GM21528 (cell line): ENCODE measurements around the gene LRCOL1.

Experiments
- ATAC-seq: cut with Tn5 transposase; IDR thresholded peaks from one replicate; pipeline ENCODE4 v1.9.1; 2021; ENCODE audit warnings: mild to moderate bottlenecking, moderate library complexity; ENCODE audit not compliant: unreplicated experiment, low FRiP score

LRCOL1 gene

GRCh38 chr12:132620113-132620898 lies 9.9 kb upstream of the LRCOL1 start:
- ATAC-seq, result no peak

GRCh38 chr12:132619386-132620112 lies 9.2 kb upstream of the LRCOL1 start:
- ATAC-seq, result no peak

- ATAC-seq, result no peak
Measured at GRCh38 chr12:132619071-132619385, 8.6 kb upstream of the LRCOL1 start.

GRCh38 chr12:132618683-132619043 lies 8.3 kb upstream of the LRCOL1 start, which contains the start of gene P2RX2:
TSS of gene P2RX2 (plus strand) at chr12:132618776. CDS start at chr12:132618817, 41 bp downstream.
- ATAC-seq, result no peak

- ATAC-seq, result no peak
Measured at GRCh38 chr12:132617822-132618682, 7.7 kb upstream of the LRCOL1 start.

- no peak for ATAC-seq
Measured at GRCh38 chr12:132617135-132617701, 6.8 kb upstream of the LRCOL1 start.

GRCh38 chr12:132615579-132616038 lies 5.2 kb upstream of the LRCOL1 start:
- ATAC-seq, result no peak

- peak; percentile 73 for ATAC-seq
Measured at GRCh38 chr12:132614861-132615578, 4.6 kb upstream of the LRCOL1 start.

- ATAC-seq, result no peak
Measured at GRCh38 chr12:132614029-132614428, 3.6 kb upstream of the LRCOL1 start.

- no peak for ATAC-seq
Measured at GRCh38 chr12:132611620-132612019, 1.2 kb upstream of the LRCOL1 start.

- no peak for ATAC-seq
Measured at GRCh38 chr12:132610866-132611602, 652 bp upstream of the LRCOL1 start.

GRCh38 chr12:132608231-132609171 lies 1.9 kb downstream of the LRCOL1 start:
- no peak for ATAC-seq

- no peak for ATAC-seq
Measured at GRCh38 chr12:132606927-132607326, 3.5 kb downstream of the LRCOL1 start.

- no peak for ATAC-seq
Measured at GRCh38 chr12:132606466-132606865, 3.9 kb downstream of the LRCOL1 start.

GRCh38 chr12:132605892-132606291 lies 4.5 kb downstream of the LRCOL1 start:
- no peak for ATAC-seq

- ATAC-seq, result no peak
Measured at GRCh38 chr12:132604668-132605441, 5.5 kb downstream of the LRCOL1 start.

GRCh38 chr12:132604151-132604618 lies 6.2 kb downstream of the LRCOL1 start:
- no peak for ATAC-seq
